H9 (cell line): Measurements from ENCODE around the gene IPO11. TPM values are rescaled to one million over a fixed set of nuclear protein-coding genes. Genes with fewer than 3 reads are reported as not detected.

Source experiments
- DNase-seq: peaks from one replicate; pipeline ENCODE4 v3.0.0-alpha.2; 2017
- H2AFZ ChIP-seq: one replicate; pipeline ENCODE4 v1.6.1; 2013; ENCODE audit warnings: mild to moderate bottlenecking, low read length, control low read depth, moderate library complexity
- H2AK5ac ChIP-seq: 2 replicates; pipeline ENCODE4 v1.6.1; 2013; ENCODE audit warnings: low read length, control low read depth, mixed read lengths; ENCODE audit not compliant: insufficient read length
- H2BK120ac ChIP-seq: one replicate; pipeline ENCODE4 v1.6.1; 2013; ENCODE audit warnings: low read depth, mild to moderate bottlenecking, low read length, control low read depth, inconsistent platforms; ENCODE audit not compliant: poor library complexity, severe bottlenecking
- H2BK12ac ChIP-seq: 2 replicates; pipeline ENCODE4 v1.6.1; 2013; ENCODE audit warnings: low read length, control low read depth, mixed read lengths, low read depth; ENCODE audit not compliant: insufficient read length
- H2BK15ac ChIP-seq: 2 replicates; pipeline ENCODE4 v1.6.1; 2013; ENCODE audit warnings: low read depth, low read length, control low read depth
- H2BK20ac ChIP-seq: one replicate; pipeline ENCODE4 v1.6.1; 2013; ENCODE audit warnings: low read depth, mild to moderate bottlenecking, low read length, control low read depth, inconsistent platforms; ENCODE audit not compliant: poor library complexity, severe bottlenecking
- H2BK5ac ChIP-seq: 2 replicates; pipeline ENCODE4 v1.6.1; 2013; ENCODE audit warnings: low read length, control low read depth, mixed read lengths; ENCODE audit not compliant: insufficient read length
- H3K14ac ChIP-seq: 2 replicates; pipeline ENCODE4 v1.6.1; 2013; ENCODE audit warnings: low read length, control low read depth; ENCODE audit not compliant: insufficient read depth
- H3K18ac ChIP-seq: 2 replicates; pipeline ENCODE4 v1.6.1; 2013; ENCODE audit warnings: low read depth, mild to moderate bottlenecking, mixed read lengths, low read length, control low read depth; ENCODE audit not compliant: insufficient read length
- H3K23ac ChIP-seq: 2 replicates; pipeline ENCODE4 v1.6.1; 2013; ENCODE audit warnings: low read length, control low read depth, mixed read lengths, low read depth; ENCODE audit not compliant: insufficient read length
- H3K23me2 ChIP-seq: 2 replicates; pipeline ENCODE4 v1.6.1; 2013; ENCODE audit warnings: low read depth, mild to moderate bottlenecking, mixed read lengths, low read length, control low read depth; ENCODE audit not compliant: insufficient read length, poor library complexity, severe bottlenecking
- H3K27ac ChIP-seq: 2 replicates; pipeline ENCODE4 v1.5.1; 2013; ENCODE audit warnings: low read length, control low read depth, mixed read lengths, low read depth; ENCODE audit not compliant: insufficient read length
- H3K27me3 ChIP-seq: 2 replicates; pipeline ENCODE4 v1.6.1; 2013; ENCODE audit warnings: low read length, control low read depth, inconsistent platforms; ENCODE audit not compliant: insufficient read depth
- H3K4ac ChIP-seq: 2 replicates; pipeline ENCODE4 v1.6.1; 2013; ENCODE audit warnings: low read depth, mild to moderate bottlenecking, control low read depth, inconsistent platforms, low read length, moderate library complexity
- H3K4me1 ChIP-seq: 2 replicates; pipeline ENCODE4 v1.6.1; 2013; ENCODE audit warnings: low read length, control low read depth, inconsistent platforms; ENCODE audit not compliant: insufficient read depth
- H3K4me2 ChIP-seq: 2 replicates; pipeline ENCODE4 v1.6.1; 2013; ENCODE audit warnings: low read length, control low read depth, mixed read lengths; ENCODE audit not compliant: insufficient read length, insufficient read depth
- H3K56ac ChIP-seq: 2 replicates; pipeline ENCODE4 v1.6.1; 2013; ENCODE audit warnings: low read depth, mild to moderate bottlenecking, mixed read lengths, low read length, control low read depth; ENCODE audit not compliant: insufficient read length
- H3K79me1 ChIP-seq: 2 replicates; pipeline ENCODE4 v1.6.1; 2013; ENCODE audit warnings: low read depth, mild to moderate bottlenecking, moderate library complexity, low read length, control low read depth, inconsistent platforms; ENCODE audit not compliant: insufficient read depth, poor library complexity, severe bottlenecking
- H3K79me2 ChIP-seq: 2 replicates; pipeline ENCODE4 v1.6.1; 2013; ENCODE audit warnings: low read length, control low read depth, inconsistent platforms; ENCODE audit not compliant: insufficient read depth
- H3K9ac ChIP-seq: 2 replicates; pipeline ENCODE4 v1.6.1; 2013; ENCODE audit warnings: low read length, control low read depth, mixed read lengths; ENCODE audit not compliant: insufficient read length; ENCODE audit errors: extremely low read depth
- H3K9me3 ChIP-seq: one replicate; pipeline ENCODE4 v1.6.1; 2013; ENCODE audit warnings: low read depth, low read length, inconsistent platforms; ENCODE audit not compliant: control insufficient read depth
- H3T11ph ChIP-seq: one replicate; pipeline ENCODE4 v1.6.1; 2013; ENCODE audit warnings: mild to moderate bottlenecking, low read length, control low read depth, inconsistent platforms
- H4K20me1 ChIP-seq: one replicate; pipeline ENCODE4 v1.6.1; 2013; ENCODE audit not compliant: control insufficient read depth, insufficient read length, insufficient read depth
- H4K5ac ChIP-seq: 2 replicates; pipeline ENCODE4 v1.6.1; 2013; ENCODE audit warnings: low read depth, mild to moderate bottlenecking, mixed read lengths, low read length, control low read depth; ENCODE audit not compliant: insufficient read length
- H4K8ac ChIP-seq: replicated peaks from 2 replicates; pipeline ENCODE4 v1.6.1; 2013; ENCODE audit warnings: low read length, control low read depth, mixed read lengths, low read depth; ENCODE audit not compliant: insufficient read length
- H4K91ac ChIP-seq: 2 replicates; pipeline ENCODE4 v1.6.1; 2013; ENCODE audit warnings: low read depth, mild to moderate bottlenecking, moderate library complexity, mixed read lengths, low read length, control low read depth; ENCODE audit not compliant: insufficient read length
- H3K27ac Mint-ChIP-seq, 3 experiments: 2 replicates in 2 of 3; 3 replicates in 1 of 3; pipeline ENCODE4 v1.8.0; 2020 to 2021; ENCODE audit warnings: mixed read lengths in 3 of 3, mild to moderate bottlenecking in 1 of 3, moderate library complexity in 1 of 3
- H3K27me3 Mint-ChIP-seq: 2 replicates; pipeline ENCODE4 v1.8.0; 2021; ENCODE audit warnings: low read depth, mild to moderate bottlenecking, moderate library complexity, mixed read lengths
- H3K36me3 Mint-ChIP-seq, 3 experiments: 2 replicates in 2 of 3; 3 replicates in 1 of 3; pipeline ENCODE4 v1.8.0; 2020 to 2021; ENCODE audit warnings: low read depth in 3 of 3, mixed read lengths in 3 of 3; ENCODE audit not compliant: insufficient read depth in 1 of 3
- H3K4me1 Mint-ChIP-seq, 2 experiments: 2 replicates each; pipeline ENCODE4 v1.8.0; 2020; ENCODE audit warnings: mixed read lengths in 2 of 2
- H3K4me3 Mint-ChIP-seq, 2 experiments: 2 replicates in 1 of 2; 3 replicates in 1 of 2; pipeline ENCODE4 v1.8.0; 2020 to 2021; ENCODE audit warnings: mild to moderate bottlenecking in 2 of 2, mixed read lengths in 2 of 2, moderate library complexity in 1 of 2
- H3K9me3 Mint-ChIP-seq, 2 experiments: 2 replicates in 1 of 2; 3 replicates in 1 of 2; pipeline ENCODE4 v1.8.0; 2020; ENCODE audit warnings: mild to moderate bottlenecking in 2 of 2, mixed read lengths in 2 of 2, moderate library complexity in 1 of 2
- WGBS: extraction: QIAGEN DNeasy Blood & Tissue Kit; methylation state at CpG from one replicate; pipeline ENCODE4 v1.1.7; 2013; ENCODE audit warnings: missing lambda C conversion rate, low lambda C conversion rate, mixed read lengths; ENCODE audit not compliant: insufficient read length; ENCODE audit errors: extremely low coverage; 5-methylcytosine and 5-hydroxymethylcytosine counted together
- total RNA-seq: library from RNA; stranded (reverse); gene quantifications from 2 replicates; pipeline ENCODE4 v1.2.1, GENCODE V29; 2021
- TF ChIP-seq, protein P1 (sequence below): fragments of 200-600 bp; sonication (generic); conservative IDR thresholded peaks from 3 replicates; pipeline ENCODE4 v1.8.0; 2021; ENCODE audit warnings: antibody characterized with exemption, mild to moderate bottlenecking

IPO11 gene
- total RNA-seq, 1 experiment from 2014 or later: 63.0 TPM

DNA sequence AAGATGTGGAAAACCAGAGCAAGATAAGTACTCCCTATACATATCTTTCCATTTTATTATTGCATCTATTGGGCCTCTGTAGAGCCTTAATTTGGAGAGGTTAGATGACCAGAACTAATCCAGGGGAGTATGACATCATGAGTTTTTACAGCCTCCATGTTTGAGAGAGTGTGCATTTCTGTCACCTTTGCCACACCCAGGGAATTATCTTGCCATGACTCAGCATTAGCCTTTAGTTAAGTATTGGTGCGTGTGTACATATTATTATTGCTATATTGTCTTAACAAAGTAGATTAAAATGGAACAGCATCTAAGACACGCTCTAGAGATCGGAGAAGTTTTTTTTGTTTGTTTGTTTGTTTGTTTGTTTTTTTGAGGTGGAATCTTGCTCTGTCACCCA lies 36.5 kb upstream of the IPO11 start:
- Histone ChIP-seq H3K23me2 (no peaks in the 10 kb centered on the region), H3K4me1 (no peaks in the 10 kb centered on the region), H2AFZ (no peak overlapping the region), H2BK5ac (no peak overlapping the region), H2BK12ac (no peak overlapping the region), H4K91ac (no peak overlapping the region), H2AK5ac (no peak overlapping the region), H4K20me1 (no peaks in the 10 kb centered on the region), H2BK20ac (no peak overlapping the region), H3K27me3 (no peaks in the 10 kb centered on the region), H3K56ac (no peak overlapping the region), H3T11ph (no peak overlapping the region), H3K9me3 (no peaks in the 10 kb centered on the region), H3K4me2 (no peak overlapping the region), H4K5ac (no peak overlapping the region), H3K14ac (no peak overlapping the region), H3K23ac (no peak overlapping the region), H2BK120ac (no peak overlapping the region), H3K79me2 (no peaks in the 10 kb centered on the region), H3K79me1 (no peaks in the 10 kb centered on the region), H3K18ac (no peak overlapping the region), H3K27ac (no peak overlapping the region), H3K9ac (no peak overlapping the region), H4K8ac (no peak overlapping the region), H2BK15ac (no peak overlapping the region), H3K4ac (no peak overlapping the region)
- no CpG with 5 or more reads among the region's 3 CpGs for WGBS
- no peak for DNase-seq
- H3K27ac Mint-ChIP-seq: peak overlapping the region in 2 of 3 experiments; percentile 24 to 28; a peak in 3 of 7 replicates
- no peak overlapping the region for H3K4me3 Mint-ChIP-seq
- TF ChIP-seq, protein P1, sequence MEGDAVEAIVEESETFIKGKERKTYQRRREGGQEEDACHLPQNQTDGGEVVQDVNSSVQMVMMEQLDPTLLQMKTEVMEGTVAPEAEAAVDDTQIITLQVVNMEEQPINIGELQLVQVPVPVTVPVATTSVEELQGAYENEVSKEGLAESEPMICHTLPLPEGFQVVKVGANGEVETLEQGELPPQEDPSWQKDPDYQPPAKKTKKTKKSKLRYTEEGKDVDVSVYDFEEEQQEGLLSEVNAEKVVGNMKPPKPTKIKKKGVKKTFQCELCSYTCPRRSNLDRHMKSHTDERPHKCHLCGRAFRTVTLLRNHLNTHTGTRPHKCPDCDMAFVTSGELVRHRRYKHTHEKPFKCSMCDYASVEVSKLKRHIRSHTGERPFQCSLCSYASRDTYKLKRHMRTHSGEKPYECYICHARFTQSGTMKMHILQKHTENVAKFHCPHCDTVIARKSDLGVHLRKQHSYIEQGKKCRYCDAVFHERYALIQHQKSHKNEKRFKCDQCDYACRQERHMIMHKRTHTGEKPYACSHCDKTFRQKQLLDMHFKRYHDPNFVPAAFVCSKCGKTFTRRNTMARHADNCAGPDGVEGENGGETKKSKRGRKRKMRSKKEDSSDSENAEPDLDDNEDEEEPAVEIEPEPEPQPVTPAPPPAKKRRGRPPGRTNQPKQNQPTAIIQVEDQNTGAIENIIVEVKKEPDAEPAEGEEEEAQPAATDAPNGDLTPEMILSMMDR: no peak
- H3K4me1 Mint-ChIP-seq: no peaks in the 10 kb centered on the region
- H3K27me3 Mint-ChIP-seq: no peaks in the 10 kb centered on the region
- peaks cover 31 to 75% (median 69%) of the 10 kb centered on the region in 3 experiments; a peak in 6 of 7 replicates for H3K36me3 Mint-ChIP-seq
- no peaks in the 10 kb centered on the region for H3K9me3 Mint-ChIP-seq
